GM10248 (cell line): ENCODE data around the gene FBP2.

ENCODE experiments used
- CTCF ChIA-PET: fragments of 300-600 bp; sonication (Branson Sonifier 250); formaldehyde crosslinking; extraction: SDS; loops from one replicate; lab custom pipeline; 2021; ENCODE audit warnings: antibody characterized with exemption; lab: Yijun Ruan, JAX
- POLR2A ChIA-PET: fragments of 350-650 bp; sonication (Branson Sonifier 250); formaldehyde crosslinking; extraction: SDS; loops from one replicate; lab custom pipeline; 2020; ENCODE audit warnings: antibody characterized with exemption; lab: Yijun Ruan, JAX
- DNase-seq: peaks from one replicate; pipeline ENCODE4 v3.0.0; 2012; ENCODE audit errors: extremely low spot score
- TF ChIP-seq, protein P1 (sequence below): IDR thresholded peaks from 2 replicates; pipeline ENCODE4 v1.5.1; 2012; ENCODE audit warnings: mild to moderate bottlenecking, low read depth; ENCODE audit errors: extremely low read depth, missing control alignments, control extremely low read depth

FBP2 gene

DNA sequence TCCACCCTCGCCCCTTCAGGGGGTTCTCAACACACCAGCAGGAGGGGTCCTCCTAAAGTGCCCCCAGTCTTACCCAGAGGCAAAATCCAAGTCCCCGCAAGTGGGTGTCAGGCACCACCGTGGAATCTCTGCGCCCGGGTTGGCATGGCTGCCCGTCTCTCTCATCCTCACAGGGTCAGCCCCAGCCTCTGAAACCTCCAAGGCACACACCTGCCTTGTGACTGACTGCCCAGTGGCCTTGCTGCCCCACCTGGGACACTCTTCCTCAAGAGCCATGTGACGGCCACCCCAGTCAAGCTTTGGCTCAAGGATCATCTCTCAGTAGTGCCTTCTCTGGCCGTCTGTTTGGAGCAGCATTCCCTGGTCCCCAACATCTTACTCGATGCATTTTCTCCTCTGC is 4.9 kb downstream of the FBP2 start:
- DNase-seq: no peak
- POLR2A ChIA-PET: no interaction called here
- TF ChIP-seq, protein P1, sequence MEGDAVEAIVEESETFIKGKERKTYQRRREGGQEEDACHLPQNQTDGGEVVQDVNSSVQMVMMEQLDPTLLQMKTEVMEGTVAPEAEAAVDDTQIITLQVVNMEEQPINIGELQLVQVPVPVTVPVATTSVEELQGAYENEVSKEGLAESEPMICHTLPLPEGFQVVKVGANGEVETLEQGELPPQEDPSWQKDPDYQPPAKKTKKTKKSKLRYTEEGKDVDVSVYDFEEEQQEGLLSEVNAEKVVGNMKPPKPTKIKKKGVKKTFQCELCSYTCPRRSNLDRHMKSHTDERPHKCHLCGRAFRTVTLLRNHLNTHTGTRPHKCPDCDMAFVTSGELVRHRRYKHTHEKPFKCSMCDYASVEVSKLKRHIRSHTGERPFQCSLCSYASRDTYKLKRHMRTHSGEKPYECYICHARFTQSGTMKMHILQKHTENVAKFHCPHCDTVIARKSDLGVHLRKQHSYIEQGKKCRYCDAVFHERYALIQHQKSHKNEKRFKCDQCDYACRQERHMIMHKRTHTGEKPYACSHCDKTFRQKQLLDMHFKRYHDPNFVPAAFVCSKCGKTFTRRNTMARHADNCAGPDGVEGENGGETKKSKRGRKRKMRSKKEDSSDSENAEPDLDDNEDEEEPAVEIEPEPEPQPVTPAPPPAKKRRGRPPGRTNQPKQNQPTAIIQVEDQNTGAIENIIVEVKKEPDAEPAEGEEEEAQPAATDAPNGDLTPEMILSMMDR: no peak
- CTCF ChIA-PET: interaction anchor here (1.1 kb wide), 1 partner anchor 34 kb away, joined by 3 read pairs; the partner anchor contains the start of gene PCAT7

DNA sequence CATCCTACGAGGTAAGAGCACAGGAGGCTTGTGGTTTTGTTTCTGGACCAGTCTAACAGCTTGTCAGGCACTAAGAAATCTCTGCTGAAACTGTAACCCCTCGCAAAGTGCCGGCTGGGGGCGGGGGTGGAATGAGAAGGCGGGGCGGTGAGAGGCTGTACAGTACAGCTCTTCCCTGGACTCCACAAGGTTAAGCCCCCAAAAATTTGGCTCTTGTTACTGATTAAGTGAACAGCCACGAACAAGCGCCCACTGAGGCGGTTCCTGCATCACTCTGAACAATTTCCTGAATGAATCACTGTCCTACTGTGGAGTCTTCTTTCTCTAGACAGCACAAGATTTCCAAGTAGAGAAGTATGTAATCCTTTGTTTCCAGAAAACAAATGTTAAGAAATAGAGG is 6.8 kb downstream of the FBP2 start:
- TF ChIP-seq, protein P1: no peak
- no peak for DNase-seq
- ChIA-PET POLR2A (no interaction called here), CTCF (no interaction called here)

DNA sequence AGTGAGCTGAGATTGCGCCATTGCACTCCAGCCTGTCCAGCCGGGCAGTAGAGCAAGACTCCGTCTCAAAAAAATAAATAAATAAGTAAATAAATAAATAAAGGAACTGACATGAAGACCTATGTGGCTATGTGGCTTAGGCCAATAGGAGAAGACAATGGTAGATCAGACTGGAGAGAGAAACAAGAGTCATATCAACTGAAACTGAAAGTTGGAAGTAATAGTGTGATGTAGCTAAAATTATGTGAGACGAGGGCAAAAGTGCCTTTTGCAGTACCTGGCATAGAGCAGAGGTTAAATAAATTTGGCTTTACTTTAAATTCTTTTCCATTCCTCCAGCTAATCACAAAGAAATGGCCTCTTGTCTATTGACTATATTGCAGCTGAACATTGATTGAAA is 7.3 kb downstream of the FBP2 start:
- ChIA-PET CTCF (interaction anchor here (1.2 to 1.3 kb wide), 2 partner anchors 18 to 21 kb away, joined by 3 read pairs; no protein-coding TSS in a partner anchor), POLR2A (no interaction called here)
- DNase-seq: no peak
- TF ChIP-seq, protein P1: no peak

DNA sequence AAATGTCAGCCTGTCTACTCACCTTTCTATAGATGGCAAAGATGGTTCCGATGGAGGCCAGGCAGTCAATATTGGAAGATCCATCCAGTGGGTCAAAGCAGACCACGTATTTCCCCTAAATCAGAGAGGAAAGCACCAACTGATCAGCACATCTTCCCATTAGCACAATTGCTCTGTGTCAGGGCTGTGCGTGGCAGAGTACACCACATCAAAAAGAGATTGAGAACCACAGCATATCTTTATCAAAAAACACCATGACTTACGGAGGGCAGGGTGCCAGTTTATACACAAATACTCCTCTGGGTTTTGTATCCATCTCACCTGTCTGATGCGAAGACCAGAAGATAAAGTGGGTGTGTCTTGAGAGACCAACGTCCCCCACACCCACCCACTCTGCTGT is 9.1 kb downstream of the FBP2 start:
- DNase-seq: no peak
- POLR2A ChIA-PET: no interaction called here
- TF ChIP-seq, protein P1: no peak
- CTCF ChIA-PET: no interaction called here

DNA sequence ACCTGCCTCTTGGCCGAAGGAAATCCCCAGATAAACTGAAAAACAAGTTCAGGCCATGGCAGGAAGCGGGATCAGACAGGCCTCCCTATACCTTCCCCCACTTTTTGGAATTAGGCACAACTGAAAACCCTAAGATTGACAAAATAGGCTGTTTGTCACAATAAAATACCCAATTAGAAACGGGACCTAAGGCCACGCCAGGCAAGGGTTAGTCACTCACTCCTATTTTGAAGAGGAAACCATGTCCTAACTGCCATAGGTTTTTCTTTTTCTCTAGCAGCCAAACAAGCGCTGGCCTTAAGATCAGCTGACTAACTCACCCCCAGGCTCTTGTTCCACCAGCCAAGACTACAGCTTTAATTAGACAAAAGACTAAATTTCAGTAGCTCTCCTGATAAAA is 11.9 kb downstream of the FBP2 start:
- POLR2A ChIA-PET: no interaction called here
- CTCF ChIA-PET: no interaction called here
- TF ChIP-seq, protein P1: no peak
- DNase-seq: no peak

DNA sequence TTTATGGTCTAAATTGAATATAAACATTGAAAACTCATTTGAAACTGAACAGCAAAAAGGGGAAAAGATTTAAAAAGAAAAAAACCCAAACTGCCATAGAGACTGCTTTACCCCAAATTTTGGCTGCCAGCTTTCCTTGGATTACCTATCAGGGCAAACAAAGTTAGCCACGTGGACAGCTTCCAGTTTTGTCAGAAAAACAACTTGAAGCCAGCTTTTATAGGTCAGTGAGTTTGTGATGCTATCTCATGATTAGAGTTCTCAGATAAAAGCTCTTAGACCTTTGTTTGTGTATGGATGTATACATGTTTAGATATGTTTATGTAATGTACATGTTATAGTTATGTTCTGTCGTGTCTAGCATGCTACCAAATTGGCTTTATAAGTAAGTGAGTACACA is 16.1 kb downstream of the FBP2 start:
- CTCF ChIA-PET: no interaction called here
- no peak for DNase-seq
- POLR2A ChIA-PET: no interaction called here
- TF ChIP-seq, protein P1: no peak

DNA sequence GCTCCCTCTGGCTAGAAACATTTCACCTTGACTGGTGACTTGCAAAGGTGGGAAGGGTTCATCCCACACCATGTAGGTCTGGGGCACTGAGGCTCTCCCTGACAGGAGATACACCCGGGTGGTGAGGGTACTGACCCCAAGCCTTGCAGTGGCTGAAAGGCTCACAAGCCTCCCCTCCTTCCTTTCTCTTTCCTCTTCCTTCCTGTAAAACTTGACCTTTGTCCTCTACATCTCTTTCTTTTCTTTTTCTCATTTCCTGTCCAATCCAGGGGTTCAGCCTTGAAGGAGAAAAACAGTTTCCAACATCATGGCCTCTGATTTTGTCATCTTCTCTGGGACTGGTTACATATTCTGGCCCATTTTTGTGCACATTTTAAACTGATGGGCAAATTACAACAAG is 16.6 kb downstream of the FBP2 start:
- TF ChIP-seq, protein P1: no peak
- POLR2A ChIA-PET: no interaction called here

More for the DNA sequence above, 16.6 kb downstream of the FBP2 start:
- no peak for DNase-seq
- CTCF ChIA-PET: no interaction called here
